Fibroblast of mammary gland (primary cell): Measurements from ENCODE around the gene KCNA5.

Experiments used
- DNase-seq: peaks from one replicate; pipeline ENCODE4 v3.0.0-alpha.2; 2010; ENCODE audit warnings: low read depth
- H3K4me3 ChIP-seq: 2 replicates; pipeline ENCODE4 v1.5.1; 2011; ENCODE audit warnings: low read depth, mild to moderate bottlenecking, low read length, moderate library complexity; ENCODE audit not compliant: control insufficient read depth
- TF ChIP-seq, protein P1 (sequence below): conservative IDR thresholded peaks from 2 replicates; pipeline ENCODE4 v1.5.1; 2011; ENCODE audit warnings: low read depth, low read length, inconsistent platforms; ENCODE audit not compliant: control insufficient read depth, insufficient read depth

Gene KCNA5

DNA sequence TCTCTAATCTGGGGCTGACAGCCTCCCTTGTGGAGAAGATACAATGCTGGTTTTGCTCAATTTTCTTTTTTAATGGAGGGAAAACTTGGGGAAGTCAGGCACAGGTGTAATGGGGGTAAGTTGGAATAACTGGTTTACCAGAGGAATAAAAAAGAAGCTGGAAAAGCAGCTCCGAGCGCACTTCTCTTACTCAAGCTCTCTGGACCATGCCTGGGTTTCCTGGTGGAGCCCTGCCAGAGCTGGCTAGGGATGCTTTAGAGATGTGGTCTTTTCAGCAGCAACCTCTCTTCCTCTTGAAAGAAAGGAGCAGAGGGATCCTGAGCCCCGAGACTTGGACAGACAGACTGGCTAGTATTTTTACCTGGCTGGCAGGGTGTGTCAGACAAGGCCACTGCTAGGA lies 3.9 kb upstream of the KCNA5 start:
- DNase-seq, result no peak
- TF ChIP-seq, protein P1, sequence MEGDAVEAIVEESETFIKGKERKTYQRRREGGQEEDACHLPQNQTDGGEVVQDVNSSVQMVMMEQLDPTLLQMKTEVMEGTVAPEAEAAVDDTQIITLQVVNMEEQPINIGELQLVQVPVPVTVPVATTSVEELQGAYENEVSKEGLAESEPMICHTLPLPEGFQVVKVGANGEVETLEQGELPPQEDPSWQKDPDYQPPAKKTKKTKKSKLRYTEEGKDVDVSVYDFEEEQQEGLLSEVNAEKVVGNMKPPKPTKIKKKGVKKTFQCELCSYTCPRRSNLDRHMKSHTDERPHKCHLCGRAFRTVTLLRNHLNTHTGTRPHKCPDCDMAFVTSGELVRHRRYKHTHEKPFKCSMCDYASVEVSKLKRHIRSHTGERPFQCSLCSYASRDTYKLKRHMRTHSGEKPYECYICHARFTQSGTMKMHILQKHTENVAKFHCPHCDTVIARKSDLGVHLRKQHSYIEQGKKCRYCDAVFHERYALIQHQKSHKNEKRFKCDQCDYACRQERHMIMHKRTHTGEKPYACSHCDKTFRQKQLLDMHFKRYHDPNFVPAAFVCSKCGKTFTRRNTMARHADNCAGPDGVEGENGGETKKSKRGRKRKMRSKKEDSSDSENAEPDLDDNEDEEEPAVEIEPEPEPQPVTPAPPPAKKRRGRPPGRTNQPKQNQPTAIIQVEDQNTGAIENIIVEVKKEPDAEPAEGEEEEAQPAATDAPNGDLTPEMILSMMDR, result no peak
- no peak overlapping the region for H3K4me3 ChIP-seq

DNA sequence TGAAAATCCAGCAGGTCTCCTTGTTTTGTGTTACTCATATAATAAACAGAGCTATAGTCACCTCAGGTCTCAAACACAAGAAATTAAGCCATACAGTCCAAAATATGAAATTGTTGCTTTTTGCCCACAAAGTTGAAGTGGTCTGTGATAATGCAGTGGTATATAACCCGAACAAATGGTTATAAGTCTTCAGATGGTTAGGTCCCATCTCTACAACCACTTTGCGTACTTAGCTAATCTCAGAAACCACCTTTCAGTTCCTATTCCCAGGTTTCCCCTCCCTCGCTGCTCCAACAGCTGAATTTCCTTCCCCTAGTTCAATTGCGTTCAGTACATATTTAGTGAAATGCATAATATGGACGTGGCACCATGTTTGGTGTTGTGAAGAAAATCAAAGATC lies 3.3 kb upstream of the KCNA5 start:
- DNase-seq, result no peak
- no peak overlapping the region for H3K4me3 ChIP-seq
- TF ChIP-seq, protein P1, result no peak

DNA sequence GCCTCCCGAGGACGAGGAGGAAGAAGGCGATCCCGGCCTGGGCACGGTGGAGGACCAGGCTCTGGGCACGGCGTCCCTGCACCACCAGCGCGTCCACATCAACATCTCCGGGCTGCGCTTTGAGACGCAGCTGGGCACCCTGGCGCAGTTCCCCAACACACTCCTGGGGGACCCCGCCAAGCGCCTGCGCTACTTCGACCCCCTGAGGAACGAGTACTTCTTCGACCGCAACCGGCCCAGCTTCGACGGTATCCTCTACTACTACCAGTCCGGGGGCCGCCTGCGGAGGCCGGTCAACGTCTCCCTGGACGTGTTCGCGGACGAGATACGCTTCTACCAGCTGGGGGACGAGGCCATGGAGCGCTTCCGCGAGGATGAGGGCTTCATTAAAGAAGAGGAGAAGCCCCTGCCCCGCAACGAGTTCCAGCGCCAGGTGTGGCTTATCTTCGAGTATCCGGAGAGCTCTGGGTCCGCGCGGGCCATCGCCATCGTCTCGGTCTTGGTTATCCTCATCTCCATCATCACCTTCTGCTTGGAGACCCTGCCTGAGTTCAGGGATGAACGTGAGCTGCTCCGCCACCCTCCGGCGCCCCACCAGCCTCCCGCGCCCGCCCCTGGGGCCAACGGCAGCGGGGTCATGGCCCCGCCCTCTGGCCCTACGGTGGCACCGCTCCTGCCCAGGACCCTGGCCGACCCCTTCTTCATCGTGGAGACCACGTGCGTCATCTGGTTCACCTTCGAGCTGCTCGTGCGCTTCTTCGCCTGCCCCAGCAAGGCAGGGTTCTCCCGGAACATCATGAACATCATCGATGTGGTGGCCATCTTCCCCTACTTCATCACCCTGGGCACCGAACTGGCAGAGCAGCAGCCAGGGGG lies 979 bp downstream of the KCNA5 start:
- no peak for DNase-seq
- TF ChIP-seq, protein P1, result no peak
- no peak overlapping the region for H3K4me3 ChIP-seq

DNA sequence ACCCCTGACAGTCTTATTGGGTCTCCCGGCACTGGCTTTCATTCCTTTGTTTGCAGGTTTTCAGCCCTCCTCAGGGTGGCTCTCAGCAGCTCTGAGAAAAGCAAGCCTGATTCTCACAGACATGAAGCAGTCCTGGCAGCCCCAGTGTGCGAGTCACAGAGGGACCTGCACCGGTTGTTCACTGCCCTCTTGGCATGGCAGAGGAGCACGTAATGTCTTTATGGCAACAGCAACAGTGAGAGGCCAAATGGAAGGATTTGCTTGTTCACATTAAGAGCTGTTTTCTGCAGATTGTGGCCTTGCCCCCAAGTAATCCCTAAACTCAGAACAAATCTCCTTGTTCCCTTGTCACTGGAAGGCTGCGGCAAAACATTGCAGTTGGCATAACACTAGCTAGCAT lies 3.4 kb downstream of the KCNA5 start:
- TF ChIP-seq, protein P1, result no peak
- no peak for DNase-seq

GRCh38 chr12:5047729-5048128 lies 4.0 kb downstream of the KCNA5 start:
- no peak overlapping the region for H3K4me3 ChIP-seq
- TF ChIP-seq, protein P1, result no peak
- no peak for DNase-seq

More for the DNA sequence above, 3.4 kb downstream of the KCNA5 start:
- H3K4me3 ChIP-seq, result no peak overlapping the region

DNA sequence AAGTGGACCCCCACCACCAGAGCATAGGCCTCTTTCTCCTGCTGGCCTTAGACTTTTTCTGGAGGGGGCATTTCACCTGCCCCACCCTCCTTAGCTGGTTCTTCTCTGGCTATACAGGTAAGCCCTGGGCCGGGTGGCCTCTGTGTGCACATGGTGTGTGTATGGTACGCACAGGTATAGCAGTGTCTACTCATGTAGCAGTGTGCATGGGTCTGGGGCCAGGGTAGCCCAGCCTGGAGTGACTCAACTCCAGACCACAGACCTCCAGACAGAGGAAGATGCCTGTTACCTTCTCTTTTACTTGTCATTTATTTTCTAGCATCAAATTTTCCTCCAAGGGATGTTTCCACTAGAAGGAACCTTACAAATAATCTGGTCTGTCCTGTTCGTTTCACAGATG lies 6.9 kb downstream of the KCNA5 start:
- TF ChIP-seq, protein P1, result no peak
- DNase-seq, result no peak
- no peak overlapping the region for H3K4me3 ChIP-seq
